GM23338 (cell line): ENCODE results near the gene EVC. TPM values are rescaled to one million over a fixed set of nuclear protein-coding genes. Genes with fewer than 3 reads are reported as not detected.

Source experiments
- ATAC-seq: fragments of 200-7000 bp; cut with Tn5 transposase; 3 replicates; pipeline ENCODE4 v1.9.1; 2020
- DNase-seq: peaks from one replicate; pipeline ENCODE4 v3.0.0-alpha.2; 2015; ENCODE audit warnings: low spot score
- H2AFZ ChIP-seq: fragments of 200-600 bp; sonication (generic); 2 replicates; pipeline ENCODE4 v1.8.0; 2016; ENCODE audit warnings: antibody characterized with exemption, mild to moderate bottlenecking, moderate library complexity
- H3F3A ChIP-seq: fragments of 200-600 bp; sonication (generic); replicated peaks from 2 replicates; pipeline ENCODE4 v1.8.0; 2017; ENCODE audit warnings: antibody characterized with exemption, mixed run types, low read depth
- H3K27ac ChIP-seq: fragments of 200-600 bp; sonication (generic); 2 replicates; pipeline ENCODE4 v1.6.1; 2016; ENCODE audit warnings: low read depth
- H3K27me3 ChIP-seq: fragments of 200-600 bp; sonication (generic); 2 replicates; pipeline ENCODE4 v1.8.0; 2016; ENCODE audit warnings: mild to moderate bottlenecking, mixed run types, moderate library complexity; ENCODE audit not compliant: insufficient read depth
- H3K36me3 ChIP-seq: fragments of 200-600 bp; sonication (generic); 2 replicates; pipeline ENCODE4 v1.8.0; 2016; ENCODE audit warnings: mild to moderate bottlenecking; ENCODE audit not compliant: insufficient read depth
- H3K4me1 ChIP-seq: fragments of 200-600 bp; sonication (generic); 2 replicates; pipeline ENCODE4 v1.8.0; 2016; ENCODE audit warnings: mild to moderate bottlenecking, moderate library complexity; ENCODE audit not compliant: insufficient read depth
- H3K4me2 ChIP-seq: fragments of 200-600 bp; sonication (generic); 2 replicates; pipeline ENCODE4 v1.7.1; 2017; ENCODE audit warnings: mixed run types
- H3K4me3 ChIP-seq: fragments of 200-600 bp; sonication (generic); 2 replicates; pipeline ENCODE4 v1.6.1; 2016; ENCODE audit warnings: mixed run types
- H3K79me2 ChIP-seq: fragments of 200-600 bp; sonication (generic); replicated peaks from 2 replicates; pipeline ENCODE4 v1.8.0; 2017; ENCODE audit warnings: mild to moderate bottlenecking; ENCODE audit not compliant: insufficient read depth
- H3K9me2 ChIP-seq: fragments of 200-600 bp; sonication (generic); 2 replicates; pipeline ENCODE4 v1.8.0; 2017; ENCODE audit not compliant: insufficient read depth
- H4K20me1 ChIP-seq: fragments of 200-600 bp; sonication (generic); replicated peaks from 2 replicates; pipeline ENCODE4 v1.8.0; 2017; ENCODE audit warnings: mild to moderate bottlenecking; ENCODE audit not compliant: insufficient read depth
- H3K27ac Mint-ChIP-seq: 2 replicates; pipeline ENCODE4 v1.8.0; 2020; ENCODE audit warnings: inconsistent platforms, mild to moderate bottlenecking, moderate library complexity, mixed read lengths
- H3K27me3 Mint-ChIP-seq: 3 replicates; pipeline ENCODE4 v1.8.0; 2022; ENCODE audit warnings: low read depth, mild to moderate bottlenecking, moderate library complexity, mixed read lengths, inconsistent platforms; ENCODE audit not compliant: insufficient read depth, poor library complexity
- H3K36me3 Mint-ChIP-seq: 3 replicates; pipeline ENCODE4 v1.8.0; 2021; ENCODE audit warnings: low read depth, mild to moderate bottlenecking, inconsistent platforms, moderate library complexity, mixed read lengths
- H3K4me1 Mint-ChIP-seq: 3 replicates; pipeline ENCODE4 v1.8.0; 2020; ENCODE audit warnings: mild to moderate bottlenecking, inconsistent platforms, mixed read lengths
- H3K4me3 Mint-ChIP-seq: 3 replicates; pipeline ENCODE4 v1.8.0; 2021; ENCODE audit warnings: moderate library complexity, mild to moderate bottlenecking, inconsistent platforms, mixed read lengths
- H3K9me3 Mint-ChIP-seq: 3 replicates; pipeline ENCODE4 v1.8.0; 2020; ENCODE audit warnings: moderate library complexity, mild to moderate bottlenecking, inconsistent platforms, mixed read lengths
- CREB1 ChIP-seq: fragments of 250-450 bp; sonication (Bioruptor Pico); IDR thresholded peaks from 2 replicates; pipeline ENCODE4 v1.5.0; 2020; ENCODE audit warnings: low read depth, mild to moderate bottlenecking, moderate library complexity
- CTCF ChIP-seq, 2 experiments: fragments of 200-600 bp in 1 of 2; sonication (generic) in 1 of 2; conservative IDR thresholded peaks; 2 replicates each; pipeline versions ENCODE4 v1.5.1 to v1.6.1; 2016 to 2017; ENCODE audit warnings: antibody characterized with exemption in 2 of 2, low read depth in 2 of 2, mild to moderate bottlenecking in 2 of 2, moderate library complexity in 1 of 2
- EZH2 ChIP-seq: fragments of 200-600 bp; sonication (generic); IDR thresholded peaks from one replicate; pipeline ENCODE4 v1.8.0; 2017; ENCODE audit warnings: antibody characterized with exemption, mild to moderate bottlenecking, low read depth; ENCODE audit not compliant: unreplicated experiment
- EZH2phosphoT487 ChIP-seq: fragments of 200-600 bp; sonication (generic); IDR thresholded peaks from one replicate; pipeline ENCODE4 v1.8.1; 2018; ENCODE audit warnings: antibody characterized with exemption; ENCODE audit not compliant: unreplicated experiment
- JUNB ChIP-seq: IDR thresholded peaks from one replicate; pipeline ENCODE4 v1.6.1; 2016; ENCODE audit warnings: antibody characterized with exemption; ENCODE audit not compliant: unreplicated experiment
- NANOG ChIP-seq: IDR thresholded peaks from 2 replicates; pipeline ENCODE4 v1.6.1; 2016; ENCODE audit warnings: antibody characterized with exemption, borderline replicate concordance
- POLR2AphosphoS5 ChIP-seq: IDR thresholded peaks from 2 replicates; pipeline ENCODE4 v1.6.1; 2016; ENCODE audit warnings: antibody characterized with exemption, low read depth
- STAT1 ChIP-seq: IDR thresholded peaks from one replicate; pipeline ENCODE4 v1.6.1; 2016; ENCODE audit warnings: antibody characterized with exemption; ENCODE audit not compliant: unreplicated experiment
- ZNF114 ChIP-seq: fragments of 250-450 bp; sonication (Bioruptor Pico); IDR thresholded peaks from 2 replicates; pipeline ENCODE4 v1.5.0; 2020; ENCODE audit warnings: mild to moderate bottlenecking, moderate library complexity
- ZNF331 ChIP-seq: fragments of 250-450 bp; sonication (Bioruptor Pico); IDR thresholded peaks from 2 replicates; pipeline ENCODE4 v1.5.0; 2020; ENCODE audit warnings: low read depth, mild to moderate bottlenecking, moderate library complexity
- polyA plus RNA-seq: library from polyadenylated mRNA; unstranded; fragments of >200 nt; fragmentation: Nextera tagmentation; extraction: Ambion mirVana; gene quantifications from 2 replicates; pipeline ENCODE4 v1.2.1, GENCODE V29; 2016
- total RNA-seq: library from RNA; depleted of rRNA; stranded (reverse); fragments of >200 nt; shearing (Covaris generic); gene quantifications from 2 replicates; pipeline ENCODE4 v1.2.3, GENCODE V29; 2014
- TF ChIP-seq, protein P1 (sequence below): IDR thresholded peaks from 2 replicates; pipeline ENCODE4 v1.6.1; 2016; ENCODE audit warnings: antibody characterized with exemption
- TF ChIP-seq, protein P2 (sequence below): IDR thresholded peaks from one replicate; pipeline ENCODE4 v1.6.1; 2018; ENCODE audit warnings: antibody characterized with exemption; ENCODE audit not compliant: unreplicated experiment

The EVC gene
- total and polyA plus RNA-seq, 2 experiments from 2014 or later, result 1.7 to 12.8 TPM

- H3K27ac Mint-ChIP-seq, result no peak overlapping the region
- TF ChIP-seq POLR2AphosphoS5 (no peak), JUNB (no peak), CREB1 (CRISPR knock-in tag) (no peak), NANOG (no peak), STAT1 (no peak), ZNF114 (CRISPR knock-in tag) (no peak), ZNF331 (CRISPR knock-in tag) (no peak), EZH2phosphoT487 (no peak), CTCF (conservative IDR thresholded peaks at IDR 0.05; ENCODE audit: low read depth in 2 of 2) (no peak), EZH2 (no peak)
- TF ChIP-seq, protein P1, sequence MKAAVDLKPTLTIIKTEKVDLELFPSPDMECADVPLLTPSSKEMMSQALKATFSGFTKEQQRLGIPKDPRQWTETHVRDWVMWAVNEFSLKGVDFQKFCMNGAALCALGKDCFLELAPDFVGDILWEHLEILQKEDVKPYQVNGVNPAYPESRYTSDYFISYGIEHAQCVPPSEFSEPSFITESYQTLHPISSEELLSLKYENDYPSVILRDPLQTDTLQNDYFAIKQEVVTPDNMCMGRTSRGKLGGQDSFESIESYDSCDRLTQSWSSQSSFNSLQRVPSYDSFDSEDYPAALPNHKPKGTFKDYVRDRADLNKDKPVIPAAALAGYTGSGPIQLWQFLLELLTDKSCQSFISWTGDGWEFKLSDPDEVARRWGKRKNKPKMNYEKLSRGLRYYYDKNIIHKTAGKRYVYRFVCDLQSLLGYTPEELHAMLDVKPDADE, result no peak
- TF ChIP-seq, protein P2, sequence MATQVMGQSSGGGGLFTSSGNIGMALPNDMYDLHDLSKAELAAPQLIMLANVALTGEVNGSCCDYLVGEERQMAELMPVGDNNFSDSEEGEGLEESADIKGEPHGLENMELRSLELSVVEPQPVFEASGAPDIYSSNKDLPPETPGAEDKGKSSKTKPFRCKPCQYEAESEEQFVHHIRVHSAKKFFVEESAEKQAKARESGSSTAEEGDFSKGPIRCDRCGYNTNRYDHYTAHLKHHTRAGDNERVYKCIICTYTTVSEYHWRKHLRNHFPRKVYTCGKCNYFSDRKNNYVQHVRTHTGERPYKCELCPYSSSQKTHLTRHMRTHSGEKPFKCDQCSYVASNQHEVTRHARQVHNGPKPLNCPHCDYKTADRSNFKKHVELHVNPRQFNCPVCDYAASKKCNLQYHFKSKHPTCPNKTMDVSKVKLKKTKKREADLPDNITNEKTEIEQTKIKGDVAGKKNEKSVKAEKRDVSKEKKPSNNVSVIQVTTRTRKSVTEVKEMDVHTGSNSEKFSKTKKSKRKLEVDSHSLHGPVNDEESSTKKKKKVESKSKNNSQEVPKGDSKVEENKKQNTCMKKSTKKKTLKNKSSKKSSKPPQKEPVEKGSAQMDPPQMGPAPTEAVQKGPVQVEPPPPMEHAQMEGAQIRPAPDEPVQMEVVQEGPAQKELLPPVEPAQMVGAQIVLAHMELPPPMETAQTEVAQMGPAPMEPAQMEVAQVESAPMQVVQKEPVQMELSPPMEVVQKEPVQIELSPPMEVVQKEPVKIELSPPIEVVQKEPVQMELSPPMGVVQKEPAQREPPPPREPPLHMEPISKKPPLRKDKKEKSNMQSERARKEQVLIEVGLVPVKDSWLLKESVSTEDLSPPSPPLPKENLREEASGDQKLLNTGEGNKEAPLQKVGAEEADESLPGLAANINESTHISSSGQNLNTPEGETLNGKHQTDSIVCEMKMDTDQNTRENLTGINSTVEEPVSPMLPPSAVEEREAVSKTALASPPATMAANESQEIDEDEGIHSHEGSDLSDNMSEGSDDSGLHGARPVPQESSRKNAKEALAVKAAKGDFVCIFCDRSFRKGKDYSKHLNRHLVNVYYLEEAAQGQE, result no peak
- peaks cover 45% of the 10 kb centered on the region for H3K36me3 ChIP-seq
- no peak overlapping the region for H3K27ac ChIP-seq
- no peak overlapping the region for H3K4me2 ChIP-seq
- H3K4me1 Mint-ChIP-seq, result peaks cover 13% of the 10 kb centered on the region; the same call in 2 of the 3 replicates
- no peak overlapping the region for H3K4me3 ChIP-seq
- H3F3A ChIP-seq, result no peaks in the 10 kb centered on the region
- ATAC-seq (peak; percentile 93), DNase-seq (no peak)
- no peaks in the 10 kb centered on the region for H3K9me2 ChIP-seq
- peaks cover 66% of the 10 kb centered on the region for H3K36me3 Mint-ChIP-seq
- no peaks in the 10 kb centered on the region for H3K27me3 ChIP-seq
- H3K4me1 ChIP-seq, result no peaks in the 10 kb centered on the region; the same call in 1 of the 2 replicates
- peaks cover 4% of the 10 kb centered on the region for H3K27me3 Mint-ChIP-seq
- H3K4me3 Mint-ChIP-seq, result no peak overlapping the region
- no peaks in the 10 kb centered on the region; the same call in 1 of the 2 replicates for H3K79me2 ChIP-seq
- H4K20me1 ChIP-seq, result peaks cover 18% of the 10 kb centered on the region; the same call in 1 of the 2 replicates
- H2AFZ ChIP-seq, result no peak overlapping the region
- no peaks in the 10 kb centered on the region for H3K9me3 Mint-ChIP-seq
These were observed 134.3 kb downstream of the EVC start for GRCh38 chr4:5845035-5845905.
